Chondrocyte (in vitro differentiated cells): ENCODE data around the gene BGN. TPM values are rescaled to one million over a fixed set of nuclear protein-coding genes. Genes with fewer than 3 reads are reported as not detected.

Experiments used
- DNase-seq: peaks from one replicate; pipeline ENCODE4 v3.0.0; 2021; ENCODE audit warnings: mixed read lengths, low spot score
- H3K27ac Mint-ChIP-seq: one replicate; pipeline ENCODE4 v1.8.0; 2021; ENCODE audit warnings: mild to moderate bottlenecking, moderate library complexity, mixed read lengths; ENCODE audit not compliant: unreplicated experiment
- H3K27me3 Mint-ChIP-seq: 2 replicates; pipeline ENCODE4 v1.8.0; 2021; ENCODE audit warnings: low read depth, mixed read lengths
- H3K36me3 Mint-ChIP-seq: 2 replicates; pipeline ENCODE4 v1.8.0; 2021; ENCODE audit warnings: low read depth, mixed read lengths
- H3K4me1 Mint-ChIP-seq: 2 replicates; pipeline ENCODE4 v1.8.0; 2021; ENCODE audit warnings: low read depth, mild to moderate bottlenecking, mixed read lengths
- H3K4me3 Mint-ChIP-seq: one replicate; pipeline ENCODE4 v1.8.0; 2021; ENCODE audit warnings: mild to moderate bottlenecking, moderate library complexity, mixed read lengths; ENCODE audit not compliant: unreplicated experiment
- H3K9me3 Mint-ChIP-seq: 2 replicates; pipeline ENCODE4 v1.8.0; 2021; ENCODE audit warnings: low read depth, mixed read lengths
- long read RNA-seq: library from polyadenylated mRNA; stranded (forward); transcript quantifications from one replicate; pipeline ENCODE4 v2.0.0, GENCODE V29; 2021
- total RNA-seq: library from RNA; stranded (reverse); gene quantifications from 3 replicates; pipeline ENCODE4 v1.2.1, GENCODE V29; 2021
- TF ChIP-seq, protein P1 (sequence below): fragments of 200-600 bp; sonication (generic); IDR thresholded peaks from 2 replicates; pipeline ENCODE4 v1.5.0; 2021; ENCODE audit warnings: antibody characterized with exemption, mild to moderate bottlenecking, moderate library complexity

The BGN gene
- total RNA-seq: 1,195 to 2,668 TPM (median 2,632 TPM) in 3 replicates
- long read RNA-seq, transcript BGN-201 (8 exons, 2,402 nt): major isoform, 4,256 of 5,272 reads
- long read RNA-seq, partial matches to known transcripts: 340 of 5,272 reads
- long read RNA-seq, other reads (novel, unspliced or antisense): 676 of 5,272 reads

DNA sequence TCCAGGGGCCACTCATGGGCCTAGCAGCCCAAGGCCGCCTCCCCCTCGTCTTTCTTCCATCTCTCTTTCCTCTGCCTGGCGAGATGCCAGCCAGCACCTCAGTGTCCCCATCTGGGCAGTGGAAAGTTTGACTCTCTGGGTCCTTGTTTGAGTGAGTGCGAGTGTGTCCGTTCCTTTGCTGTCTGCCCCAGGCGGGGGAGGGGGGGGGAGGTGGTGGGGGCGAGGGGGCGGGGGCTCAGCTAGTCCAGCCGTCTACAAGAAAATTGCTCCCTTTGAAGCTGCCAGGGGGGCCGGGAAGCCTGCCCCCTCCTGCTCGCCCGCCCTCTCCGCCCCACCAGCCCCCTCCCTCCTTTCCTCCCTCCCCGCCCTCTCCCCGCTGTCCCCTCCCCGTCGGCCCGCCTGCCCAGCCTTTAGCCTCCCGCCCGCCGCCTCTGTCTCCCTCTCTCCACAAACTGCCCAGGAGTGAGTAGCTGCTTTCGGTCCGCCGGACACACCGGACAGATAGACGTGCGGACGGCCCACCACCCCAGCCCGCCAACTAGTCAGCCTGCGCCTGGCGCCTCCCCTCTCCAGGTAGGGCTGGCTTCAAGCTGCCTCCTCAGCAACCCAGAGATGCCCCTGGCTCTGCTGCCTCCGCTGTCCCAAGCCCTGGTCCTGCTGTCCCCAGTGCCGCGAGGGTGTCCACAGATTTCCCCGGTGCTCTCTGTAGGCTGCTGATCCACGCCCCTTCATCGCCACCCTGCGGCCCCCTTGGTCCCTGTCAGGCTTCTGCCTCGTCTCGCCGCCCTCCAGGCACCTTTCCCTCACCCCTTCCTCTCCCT, at the start of gene BGN:
TSS of gene BGN (plus strand) at position 440 of the 821 bp plus-strand sequence. CDS start 9,652 bp downstream, outside the sequence.
- no peaks in the 10 kb centered on the region for H3K9me3 Mint-ChIP-seq
- peak within 1 kb of the TSS; percentile 96 for H3K27ac Mint-ChIP-seq
- H3K4me3 Mint-ChIP-seq: peak within 1 kb of the TSS; percentile 97
- peaks cover 60% of the 10 kb centered on the region for H3K4me1 Mint-ChIP-seq
- H3K27me3 Mint-ChIP-seq: no peaks in the 10 kb centered on the region
- peaks cover 1% of the 10 kb centered on the region for H3K36me3 Mint-ChIP-seq
- no peak for DNase-seq
- TF ChIP-seq, protein P1, sequence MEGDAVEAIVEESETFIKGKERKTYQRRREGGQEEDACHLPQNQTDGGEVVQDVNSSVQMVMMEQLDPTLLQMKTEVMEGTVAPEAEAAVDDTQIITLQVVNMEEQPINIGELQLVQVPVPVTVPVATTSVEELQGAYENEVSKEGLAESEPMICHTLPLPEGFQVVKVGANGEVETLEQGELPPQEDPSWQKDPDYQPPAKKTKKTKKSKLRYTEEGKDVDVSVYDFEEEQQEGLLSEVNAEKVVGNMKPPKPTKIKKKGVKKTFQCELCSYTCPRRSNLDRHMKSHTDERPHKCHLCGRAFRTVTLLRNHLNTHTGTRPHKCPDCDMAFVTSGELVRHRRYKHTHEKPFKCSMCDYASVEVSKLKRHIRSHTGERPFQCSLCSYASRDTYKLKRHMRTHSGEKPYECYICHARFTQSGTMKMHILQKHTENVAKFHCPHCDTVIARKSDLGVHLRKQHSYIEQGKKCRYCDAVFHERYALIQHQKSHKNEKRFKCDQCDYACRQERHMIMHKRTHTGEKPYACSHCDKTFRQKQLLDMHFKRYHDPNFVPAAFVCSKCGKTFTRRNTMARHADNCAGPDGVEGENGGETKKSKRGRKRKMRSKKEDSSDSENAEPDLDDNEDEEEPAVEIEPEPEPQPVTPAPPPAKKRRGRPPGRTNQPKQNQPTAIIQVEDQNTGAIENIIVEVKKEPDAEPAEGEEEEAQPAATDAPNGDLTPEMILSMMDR: peak; percentile 76

DNA sequence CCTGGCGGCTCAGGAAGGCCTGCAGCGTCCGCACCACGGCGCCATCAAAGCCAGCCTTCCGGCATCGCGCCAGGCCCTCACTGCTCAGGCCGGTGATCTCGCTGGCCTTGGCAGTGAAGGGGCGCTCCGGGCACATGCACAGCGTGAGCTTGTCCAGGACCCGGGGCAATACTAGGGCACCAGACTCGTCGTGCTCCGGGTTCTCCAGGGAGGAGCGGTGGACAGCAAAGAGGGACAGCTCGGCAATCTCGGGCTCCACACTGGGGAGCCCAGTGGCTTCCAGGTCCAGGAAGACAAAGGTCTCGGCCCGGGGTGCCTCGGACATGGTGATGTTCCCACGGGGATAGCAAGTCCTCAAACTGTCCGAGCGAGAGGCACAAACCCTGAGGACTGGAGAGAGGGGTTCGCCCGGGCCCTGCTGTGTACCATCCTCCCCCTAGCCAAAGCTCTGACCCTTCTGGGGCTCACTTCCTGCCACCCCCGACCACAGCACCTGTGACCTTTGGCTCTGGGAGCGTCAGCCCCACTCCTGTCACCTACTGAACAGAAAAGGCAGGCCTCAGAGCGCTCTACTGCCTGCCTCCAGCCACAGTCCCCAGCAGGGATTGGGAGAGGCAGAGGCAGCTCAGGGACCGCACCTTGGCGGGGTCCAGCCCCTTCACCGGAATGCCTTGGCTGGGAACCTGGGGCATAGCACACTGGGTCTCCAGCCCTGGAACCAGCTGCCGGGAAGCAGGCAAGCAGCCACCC, 49.5 kb upstream of the BGN start:
- DNase-seq: peak; percentile 93

DNA sequence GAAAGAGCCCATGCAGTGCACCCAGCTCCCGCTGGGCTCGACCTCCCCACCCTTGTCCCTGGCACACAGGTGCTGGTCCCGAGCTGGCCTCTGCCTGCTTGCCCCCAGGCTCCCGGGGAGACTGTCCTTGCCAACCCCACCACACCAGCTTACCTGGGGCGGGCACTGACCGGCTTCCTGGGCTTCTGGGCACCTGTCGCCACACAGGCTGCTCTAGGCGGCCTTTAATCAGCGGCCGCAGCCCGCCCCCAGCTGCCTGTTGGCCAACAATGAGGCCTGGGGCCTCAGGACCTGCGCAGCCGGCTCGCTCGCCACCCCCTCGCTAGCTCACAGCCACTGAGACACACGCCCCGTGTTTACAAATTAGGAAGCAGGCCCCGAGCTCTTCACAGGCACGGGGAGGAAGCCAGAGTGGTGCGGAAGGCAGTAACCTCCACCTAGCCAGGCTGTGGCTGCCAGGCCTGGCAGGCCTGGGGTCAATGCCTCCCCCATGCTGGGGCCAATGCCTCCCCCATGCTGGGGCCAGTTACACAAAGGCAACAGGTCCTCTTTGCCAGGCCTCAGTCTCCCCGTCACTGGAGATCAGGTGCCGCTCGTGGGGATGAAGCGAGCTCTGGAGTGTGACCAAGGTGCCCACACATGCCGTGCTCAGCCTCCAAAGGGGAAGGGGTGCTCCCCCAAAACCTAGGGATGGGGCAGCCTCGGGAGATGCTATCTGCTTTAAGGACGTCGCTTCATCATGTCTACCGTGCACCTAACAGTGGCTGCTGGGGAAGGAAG, 48.7 kb upstream of the BGN start, which contains the start of gene TREX2:
TSS of gene TREX2 (minus strand) at position 201 of the 780 bp plus-strand sequence. CDS start 626 bp downstream, outside the sequence.
- Mint-ChIP-seq H3K4me3 (no peak within 1 kb of the TSS), H3K9me3 (no peaks in the 10 kb centered on the region), H3K4me1 (no peaks in the 10 kb centered on the region), H3K27ac (no peak within 1 kb of the TSS), H3K27me3 (peaks cover 2% of the 10 kb centered on the region), H3K36me3 (no peaks in the 10 kb centered on the region)
- TF ChIP-seq, protein P1: no peak
- peak; percentile 84 for DNase-seq

More for the DNA sequence above, 49.5 kb upstream of the BGN start:
- Mint-ChIP-seq H3K9me3 (no peaks in the 10 kb centered on the region), H3K27me3 (peaks cover 2% of the 10 kb centered on the region), H3K4me3 (no peak overlapping the region), H3K27ac (no peak overlapping the region), H3K36me3 (no peaks in the 10 kb centered on the region), H3K4me1 (no peaks in the 10 kb centered on the region)
- TF ChIP-seq, protein P1: no peak

DNA sequence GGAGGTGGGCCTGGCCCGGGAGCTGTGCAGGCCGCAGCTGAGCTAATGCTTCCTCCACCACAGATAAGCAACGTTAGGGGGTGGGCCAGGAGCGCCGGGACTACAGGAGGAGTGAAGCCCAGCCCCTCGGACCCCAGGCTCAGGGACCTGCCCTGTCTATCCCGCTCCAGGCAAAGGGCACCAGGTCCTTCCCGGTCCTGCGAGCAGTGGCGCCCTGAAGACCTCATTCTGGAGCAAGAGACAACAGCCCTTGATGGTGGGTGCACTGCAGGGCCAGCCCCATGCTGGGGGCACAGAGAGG, 48.2 kb upstream of the BGN start:
- Mint-ChIP-seq H3K4me3 (no peak overlapping the region), H3K36me3 (no peaks in the 10 kb centered on the region), H3K27me3 (no peaks in the 10 kb centered on the region), H3K4me1 (no peaks in the 10 kb centered on the region), H3K9me3 (no peaks in the 10 kb centered on the region), H3K27ac (no peak overlapping the region)
- TF ChIP-seq, protein P1: no peak
- DNase-seq: no peak
